Stimulated activated naive CD8-positive, alpha-beta T cell treated with anti-CD3 and anti-CD28 coated beads, Interleukin-15, amount 100 ng/mL, for 72 hours (primary cell): ENCODE measurements around the gene IFT52.

ENCODE experiments used
- ATAC-seq: fragments of 150-1000 bp; cut with Tn5 transposase; 2 replicates; pipeline ENCODE4 v1.10.0; 2021; ENCODE audit warnings: mild to moderate bottlenecking, moderate library complexity
- DNase-seq, 2 donors: peaks; one replicate each; pipeline ENCODE4 v3.0.0; 2021 to 2022
- H3K27ac Mint-ChIP-seq, 2 donors: one replicate each; pipeline ENCODE4 v1.8.0; 2022; ENCODE audit warnings: mild to moderate bottlenecking in 2 of 2, mixed read lengths in 2 of 2, moderate library complexity in 2 of 2
- H3K27me3 Mint-ChIP-seq: one replicate; pipeline ENCODE4 v1.8.0; 2022; ENCODE audit warnings: mixed read lengths
- H3K4me1 Mint-ChIP-seq: one replicate; pipeline ENCODE4 v1.8.0; 2022; ENCODE audit warnings: mild to moderate bottlenecking, mixed read lengths
- H3K4me3 Mint-ChIP-seq, 2 donors: one replicate each; pipeline ENCODE4 v1.8.0; 2022; ENCODE audit warnings: mild to moderate bottlenecking in 2 of 2, mixed read lengths in 2 of 2, moderate library complexity in 1 of 2
- H3K9me3 Mint-ChIP-seq, 2 donors: one replicate each; pipeline ENCODE4 v1.8.0; 2022; ENCODE audit warnings: mixed read lengths in 2 of 2

IFT52 gene

GRCh38 chr20:43590392-43591303 is at the start of gene IFT52:
TSS of gene IFT52 (plus strand) at chr20:43590937. CDS start at chr20:43594699, 3,762 bp downstream.
- DNase-seq: peak; percentile 84 to 88
- H3K27me3 Mint-ChIP-seq: no peaks in the 10 kb centered on the region
- H3K9me3 Mint-ChIP-seq: no peaks in the 10 kb centered on the region
- H3K4me3 Mint-ChIP-seq: peak within 1 kb of the TSS; percentile 93 to 94
- H3K27ac Mint-ChIP-seq: peak within 1 kb of the TSS; percentile 98
- H3K4me1 Mint-ChIP-seq: peaks cover 9% of the 10 kb centered on the region
- peak; percentile 100 for ATAC-seq

- no peak for DNase-seq
- H3K4me3 Mint-ChIP-seq: no peak overlapping the region
- H3K27ac Mint-ChIP-seq: no peak overlapping the region
Observed at GRCh38 chr20:43541214-43541613, 49.5 kb upstream of the IFT52 start.

GRCh38 chr20:43542161-43542560 is 48.6 kb upstream of the IFT52 start:
- Mint-ChIP-seq H3K4me1 (no peaks in the 10 kb centered on the region), H3K27ac (no peak overlapping the region), H3K27me3 (no peaks in the 10 kb centered on the region), H3K4me3 (no peak overlapping the region), H3K9me3 (no peaks in the 10 kb centered on the region)
- DNase-seq: no peak
- ATAC-seq: no peak

More at GRCh38 chr20:43541214-43541613, 49.5 kb upstream of the IFT52 start:
- Mint-ChIP-seq H3K9me3 (no peaks in the 10 kb centered on the region), H3K27me3 (no peaks in the 10 kb centered on the region), H3K4me1 (no peaks in the 10 kb centered on the region)
- ATAC-seq: no peak

- DNase-seq: no peak
- H3K27ac Mint-ChIP-seq: no peak overlapping the region
- ATAC-seq: no peak
- H3K4me1 Mint-ChIP-seq: no peaks in the 10 kb centered on the region
- H3K27me3 Mint-ChIP-seq: no peaks in the 10 kb centered on the region
- H3K9me3 Mint-ChIP-seq: no peaks in the 10 kb centered on the region
- H3K4me3 Mint-ChIP-seq: no peak overlapping the region
Observed at GRCh38 chr20:43542674-43543073, 48.1 kb upstream of the IFT52 start.

GRCh38 chr20:43543138-43543537 is 47.6 kb upstream of the IFT52 start:
- H3K27me3 Mint-ChIP-seq: no peaks in the 10 kb centered on the region
- no peak overlapping the region for H3K4me3 Mint-ChIP-seq
- no peaks in the 10 kb centered on the region for H3K9me3 Mint-ChIP-seq
- no peaks in the 10 kb centered on the region for H3K4me1 Mint-ChIP-seq
- no peak overlapping the region for H3K27ac Mint-ChIP-seq
- DNase-seq: no peak
- ATAC-seq: no peak

- H3K4me1 Mint-ChIP-seq: no peaks in the 10 kb centered on the region
- H3K27me3 Mint-ChIP-seq: no peaks in the 10 kb centered on the region
- no peak for DNase-seq
- no peaks in the 10 kb centered on the region for H3K9me3 Mint-ChIP-seq
- no peak overlapping the region for H3K27ac Mint-ChIP-seq
- H3K4me3 Mint-ChIP-seq: no peak overlapping the region
- no peak for ATAC-seq
Observed at GRCh38 chr20:43544501-43544900, 46.2 kb upstream of the IFT52 start.

GRCh38 chr20:43545837-43546578 is 44.7 kb upstream of the IFT52 start:
- DNase-seq (no peak), ATAC-seq (no peak)
- H3K27me3 Mint-ChIP-seq: no peaks in the 10 kb centered on the region
- no peaks in the 10 kb centered on the region for H3K4me1 Mint-ChIP-seq
- no peak overlapping the region for H3K4me3 Mint-ChIP-seq
- no peak overlapping the region for H3K27ac Mint-ChIP-seq
- no peaks in the 10 kb centered on the region for H3K9me3 Mint-ChIP-seq

GRCh38 chr20:43548273-43548880 is 42.4 kb upstream of the IFT52 start:
- H3K4me3 Mint-ChIP-seq: no peak overlapping the region
- no peaks in the 10 kb centered on the region for H3K27me3 Mint-ChIP-seq
- H3K9me3 Mint-ChIP-seq: no peaks in the 10 kb centered on the region
- ATAC-seq (no peak), DNase-seq (no peak)
- no peak overlapping the region for H3K27ac Mint-ChIP-seq
- no peaks in the 10 kb centered on the region for H3K4me1 Mint-ChIP-seq

- Mint-ChIP-seq H3K27ac (peak overlapping the region in 1 of 2 donors; percentile 37), H3K27me3 (no peaks in the 10 kb centered on the region), H3K4me1 (no peaks in the 10 kb centered on the region), H3K4me3 (no peak overlapping the region), H3K9me3 (no peaks in the 10 kb centered on the region)
- ATAC-seq (no peak), DNase-seq (no peak)
Observed at GRCh38 chr20:43549416-43550065, 41.2 kb upstream of the IFT52 start.

- Mint-ChIP-seq H3K9me3 (no peaks in the 10 kb centered on the region), H3K4me3 (no peak overlapping the region), H3K4me1 (no peaks in the 10 kb centered on the region), H3K27ac (no peak overlapping the region), H3K27me3 (no peaks in the 10 kb centered on the region)
- ATAC-seq (no peak), DNase-seq (no peak)
Observed at GRCh38 chr20:43550456-43550855, 40.3 kb upstream of the IFT52 start.

- Mint-ChIP-seq H3K9me3 (no peaks in the 10 kb centered on the region), H3K27me3 (no peaks in the 10 kb centered on the region), H3K4me1 (no peaks in the 10 kb centered on the region), H3K27ac (no peak overlapping the region), H3K4me3 (no peak overlapping the region)
- no peak for DNase-seq
- no peak for ATAC-seq
Observed at GRCh38 chr20:43554369-43554768, 36.4 kb upstream of the IFT52 start.

- H3K27ac Mint-ChIP-seq: peak within 1 kb of the TSS in 1 of 2 donors; percentile 29
- H3K27me3 Mint-ChIP-seq: no peaks in the 10 kb centered on the region
- H3K9me3 Mint-ChIP-seq: no peaks in the 10 kb centered on the region
- no peak within 1 kb of the TSS for H3K4me3 Mint-ChIP-seq
- H3K4me1 Mint-ChIP-seq: no peaks in the 10 kb centered on the region
- ATAC-seq: no peak
- no peak for DNase-seq
Observed at GRCh38 chr20:43558412-43559146, 32.2 kb upstream of the IFT52 start, which contains the start of gene SGK2. TSS of gene SGK2 (plus strand) at chr20:43559027. CDS start at chr20:43566496, 7,469 bp downstream.

- Mint-ChIP-seq H3K4me3 (no peak overlapping the region), H3K27ac (peak overlapping the region in 1 of 2 donors; percentile 6), H3K4me1 (no peaks in the 10 kb centered on the region), H3K9me3 (no peaks in the 10 kb centered on the region), H3K27me3 (no peaks in the 10 kb centered on the region)
- DNase-seq: no peak
- ATAC-seq: no peak
Observed at GRCh38 chr20:43559147-43559987, 31.4 kb upstream of the IFT52 start.

GRCh38 chr20:43560974-43561373 is 29.8 kb upstream of the IFT52 start:
- H3K27me3 Mint-ChIP-seq: no peaks in the 10 kb centered on the region
- no peak for DNase-seq
- H3K4me1 Mint-ChIP-seq: no peaks in the 10 kb centered on the region
- H3K9me3 Mint-ChIP-seq: no peaks in the 10 kb centered on the region
- no peak for ATAC-seq
- H3K27ac Mint-ChIP-seq: peak overlapping the region; percentile 4 to 34
- H3K4me3 Mint-ChIP-seq: no peak overlapping the region
